Measurements from ENCODE around the gene ITSN1.

ITSN1 gene

DNA sequence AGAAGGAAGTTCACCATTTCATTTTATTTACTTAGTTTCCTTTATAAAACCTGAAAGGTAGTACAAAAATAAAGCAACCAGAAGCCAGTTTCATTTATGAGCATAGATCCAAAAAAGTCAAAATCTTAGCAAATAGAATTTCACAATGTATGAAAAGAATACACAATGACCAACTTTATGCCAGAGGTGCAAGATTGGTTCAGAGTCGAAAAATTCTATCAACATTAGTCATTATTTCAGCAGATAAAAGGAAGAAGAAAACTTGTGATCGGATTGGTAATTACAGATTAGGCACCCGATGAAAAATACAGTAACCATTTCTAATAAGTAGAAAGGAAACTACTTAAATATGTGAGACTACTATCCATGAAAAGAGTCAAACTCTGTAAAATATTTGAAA lies 89.1 kb downstream of the ITSN1 start:
- ATAC-seq (no peak), DNase-seq (no peak)

DNA sequence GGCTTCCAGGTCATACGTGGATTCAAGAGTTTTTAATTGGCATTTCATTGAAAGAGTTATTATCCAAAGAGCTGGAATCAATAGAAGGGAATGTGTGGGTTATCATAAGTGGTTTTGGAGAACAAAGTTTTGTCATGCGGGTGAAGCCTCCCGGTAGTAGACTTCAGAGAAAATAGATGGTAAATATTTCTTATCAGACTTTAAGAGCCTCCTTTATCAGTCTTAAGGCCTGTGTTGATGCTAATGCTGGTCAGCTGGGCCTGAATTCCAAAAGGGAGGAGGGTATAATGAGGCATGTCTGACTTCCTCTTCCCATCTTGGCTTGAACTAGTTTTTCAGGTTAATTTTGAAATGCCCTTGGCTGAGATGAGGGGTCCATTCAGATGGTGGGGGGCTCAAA lies 89.7 kb downstream of the ITSN1 start:
- no peak for ATAC-seq
- no peak for DNase-seq

DNA sequence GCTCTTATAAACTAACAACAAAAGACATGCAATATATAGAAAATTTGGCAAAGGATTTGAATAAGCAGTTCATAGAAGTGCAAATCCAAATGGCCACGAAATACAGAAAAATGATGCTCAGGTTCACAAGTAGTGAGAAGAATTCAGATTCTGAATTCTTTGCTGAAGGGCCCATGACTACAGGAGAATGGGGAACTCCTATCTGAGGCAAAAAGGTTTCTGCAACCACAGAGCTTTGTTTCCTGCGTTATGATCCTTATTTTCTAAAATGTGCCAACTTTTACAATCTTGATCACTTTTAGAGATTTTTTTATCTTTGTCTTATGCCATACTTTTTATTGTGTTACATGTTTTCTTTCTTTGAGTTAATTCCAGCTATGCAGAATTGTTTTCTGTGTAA lies 91.3 kb downstream of the ITSN1 start:
- ATAC-seq = no peak
- DNase-seq = no peak

- ATAC-seq (no peak), DNase-seq (no peak)
These were observed 92.0 kb downstream of the ITSN1 start for GRCh38 chr21:33734291-33734690.

GRCh38 chr21:33734818-33735217 lies 92.5 kb downstream of the ITSN1 start:
- ATAC-seq (no peak), DNase-seq (no peak)

GRCh38 chr21:33736569-33736968 lies 94.3 kb downstream of the ITSN1 start:
- DNase-seq (no peak), ATAC-seq (no peak)

- ATAC-seq (no peak), DNase-seq (no peak)
These were observed 97.4 kb downstream of the ITSN1 start for GRCh38 chr21:33739701-33740100.

- DNase-seq (no peak), ATAC-seq (no peak)
These were observed 105.1 kb downstream of the ITSN1 start for GRCh38 chr21:33747420-33747819.

- DNase-seq (no peak), ATAC-seq (no peak)
These were observed 106.6 kb downstream of the ITSN1 start for GRCh38 chr21:33748903-33749302.

DNA sequence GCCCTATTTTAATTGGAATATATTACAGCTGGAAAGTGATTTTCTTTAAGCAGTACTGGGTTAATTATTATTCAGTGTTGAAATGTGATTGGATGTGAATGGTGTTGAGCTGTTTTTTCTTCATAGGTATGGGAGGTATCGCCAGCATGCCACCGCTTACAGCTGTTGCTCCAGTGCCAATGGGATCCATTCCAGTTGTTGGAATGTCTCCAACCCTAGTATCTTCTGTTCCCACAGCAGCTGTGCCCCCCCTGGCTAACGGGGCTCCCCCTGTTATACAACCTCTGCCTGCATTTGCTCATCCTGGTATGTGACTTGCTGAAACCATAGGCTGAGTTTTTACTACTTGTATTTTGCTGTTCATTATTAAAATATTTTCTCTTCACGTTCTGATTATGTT lies 107.7 kb downstream of the ITSN1 start:
- ATAC-seq = no peak

GRCh38 chr21:33751120-33751519 lies 108.8 kb downstream of the ITSN1 start:
- no peak for ATAC-seq
- no peak for DNase-seq

More for the DNA sequence above, 107.7 kb downstream of the ITSN1 start:
- DNase-seq = no peak

GRCh38 chr21:33751533-33751932 lies 109.2 kb downstream of the ITSN1 start:
- DNase-seq = no peak
- ATAC-seq = no peak

DNA sequence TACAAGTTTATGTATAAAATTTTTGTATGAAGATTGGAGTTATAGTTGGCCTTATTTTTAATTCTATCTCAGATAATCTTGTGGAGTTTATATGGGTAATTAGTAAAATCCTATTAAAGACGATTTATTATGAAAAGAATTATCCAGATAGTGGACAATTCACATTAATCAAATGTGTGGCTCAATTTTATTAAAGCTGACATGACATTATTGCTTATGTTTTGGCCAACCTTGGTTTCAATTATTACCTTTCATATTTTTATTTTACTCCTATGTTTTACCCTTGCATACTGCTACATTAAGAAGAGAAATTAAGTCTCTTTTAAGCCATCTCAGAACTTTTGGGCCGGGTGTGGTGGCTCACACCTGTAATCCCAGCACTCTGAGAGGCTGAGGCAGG lies 110.0 kb downstream of the ITSN1 start:
- no peak for DNase-seq
- ATAC-seq = no peak

DNA sequence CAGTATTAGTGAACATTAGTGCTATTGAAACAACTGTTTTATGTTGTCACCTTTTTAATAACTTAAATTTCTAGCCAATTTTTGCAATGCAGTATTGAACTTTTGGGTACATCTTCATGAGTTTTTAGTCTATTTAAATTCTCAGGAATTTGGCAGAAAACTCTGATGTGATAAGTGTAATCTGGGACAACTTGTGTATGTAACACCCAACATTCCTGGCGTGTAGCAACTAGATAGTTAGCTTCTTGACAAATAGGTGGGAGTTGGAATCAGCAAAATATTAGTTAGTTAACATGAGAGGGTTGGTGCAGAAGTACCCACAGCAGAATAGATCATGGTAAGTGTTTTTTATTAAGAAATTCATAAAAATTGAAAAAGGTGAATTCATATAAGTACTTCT lies 111.6 kb downstream of the ITSN1 start:
- ATAC-seq = no peak
- DNase-seq = no peak

- ATAC-seq (no peak), DNase-seq (no peak)
These were observed 112.2 kb downstream of the ITSN1 start for GRCh38 chr21:33754481-33754880.

DNA sequence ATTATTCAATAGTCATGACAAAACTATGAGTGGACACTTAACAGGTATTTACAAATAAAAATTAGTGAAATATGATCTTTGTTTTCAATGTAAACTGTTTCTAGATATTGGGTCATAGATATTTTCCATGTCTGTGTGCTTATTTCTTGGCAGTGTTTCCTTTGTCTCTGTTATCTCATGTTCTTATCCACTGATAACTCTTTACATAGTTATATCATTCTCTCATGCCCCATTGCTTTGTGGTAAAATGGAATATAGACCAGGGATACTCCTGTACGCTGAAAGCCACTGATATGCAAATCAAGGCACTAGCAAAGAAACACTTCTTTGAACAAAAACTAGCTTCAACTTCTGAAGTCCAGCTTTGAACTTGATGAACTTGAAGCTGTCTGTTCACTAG lies 113.1 kb downstream of the ITSN1 start:
- DNase-seq (no peak), ATAC-seq (no peak)

GRCh38 chr21:33760641-33761440 lies 118.5 kb downstream of the ITSN1 start:
- DNase-seq (no peak), ATAC-seq (no peak)

DNA sequence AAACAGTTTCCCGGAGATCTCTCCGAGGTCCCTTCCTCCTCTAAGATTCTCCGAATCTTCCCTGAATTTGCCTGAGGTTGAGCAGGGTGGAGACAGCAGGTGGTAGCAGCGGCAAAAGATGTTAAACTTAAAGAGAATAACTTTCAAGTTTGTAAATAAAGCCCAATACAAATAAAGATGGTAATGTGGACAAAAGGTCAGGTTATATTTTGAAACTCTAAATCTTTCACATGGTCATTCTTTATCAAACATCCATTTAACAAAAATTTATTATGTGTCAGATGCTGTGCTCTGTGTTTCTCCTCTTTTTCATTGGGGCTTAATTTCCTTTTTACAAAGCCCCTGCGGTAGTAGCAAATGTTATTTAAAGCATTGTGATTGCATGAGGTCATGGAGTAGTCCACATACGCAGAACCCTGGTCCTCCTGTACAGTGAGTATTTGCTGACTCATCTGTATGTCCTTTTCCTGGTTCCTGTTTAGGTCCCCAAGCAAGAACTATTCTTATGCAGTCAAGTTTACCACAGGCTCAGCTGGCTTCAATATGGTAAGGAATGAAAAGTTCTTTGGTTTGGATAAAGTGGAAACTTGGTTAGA lies 119.2 kb downstream of the ITSN1 start:
- ATAC-seq (no peak), DNase-seq (no peak)

DNA sequence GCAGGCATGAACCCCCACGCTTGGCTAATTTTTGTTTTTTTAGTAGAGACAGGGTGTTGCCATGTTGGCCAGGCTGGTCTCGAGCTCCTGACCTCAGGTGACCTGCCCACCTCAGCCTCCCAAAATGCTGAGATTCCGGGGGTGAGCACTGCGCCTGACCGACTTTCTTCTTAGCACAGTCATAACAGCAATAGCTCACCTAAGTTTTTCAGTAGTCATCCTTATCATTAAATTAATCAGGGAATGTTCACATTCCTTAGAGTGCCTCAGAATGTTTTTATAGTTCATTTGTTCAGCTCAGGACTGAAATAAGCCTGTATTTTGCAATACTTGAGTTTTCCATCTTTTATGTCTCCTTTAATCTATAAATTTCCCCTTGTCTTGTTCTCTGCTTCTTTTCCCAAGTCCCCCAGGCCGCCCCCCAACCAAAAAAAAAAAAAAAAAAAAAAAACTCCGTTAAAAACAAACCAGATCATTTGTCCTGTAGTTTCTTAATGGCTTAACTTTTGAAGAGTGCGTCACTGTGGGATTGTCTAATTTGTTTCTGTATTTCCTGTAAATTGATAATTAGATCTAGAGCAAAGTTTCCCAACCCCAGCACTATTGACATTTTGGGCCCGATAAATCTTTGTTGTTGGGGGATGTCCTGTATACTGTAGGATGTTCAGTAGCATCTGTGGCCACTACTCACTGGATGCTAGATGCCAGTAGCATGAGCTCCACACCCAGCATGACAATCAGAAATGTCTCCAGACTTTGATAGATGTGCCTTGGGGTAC lies 120.7 kb downstream of the ITSN1 start:
- no peak for DNase-seq
- ATAC-seq = no peak

DNA sequence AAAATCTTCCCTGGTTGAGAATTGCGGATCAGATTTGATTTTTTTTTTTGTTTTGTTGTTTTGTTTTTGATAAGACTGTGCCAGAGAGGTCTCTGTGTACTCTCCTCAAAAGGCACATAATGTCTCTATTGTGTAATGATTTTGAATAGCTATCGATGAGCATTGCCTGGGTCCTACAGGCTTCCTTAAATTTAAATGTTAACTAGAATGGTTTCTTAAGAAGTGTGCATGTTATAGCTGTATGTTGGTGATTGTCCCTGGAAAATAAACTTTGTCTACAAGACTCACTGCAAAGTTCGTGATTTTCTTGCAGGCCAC lies 121.2 kb downstream of the ITSN1 start:
- DNase-seq (no peak), ATAC-seq (no peak)

- ATAC-seq = no peak
- no peak for DNase-seq
These were observed 124.9 kb downstream of the ITSN1 start for GRCh38 chr21:33767236-33767635.

- no peak for DNase-seq
- no peak for ATAC-seq
These were observed 125.7 kb downstream of the ITSN1 start for GRCh38 chr21:33767960-33768359.

DNA sequence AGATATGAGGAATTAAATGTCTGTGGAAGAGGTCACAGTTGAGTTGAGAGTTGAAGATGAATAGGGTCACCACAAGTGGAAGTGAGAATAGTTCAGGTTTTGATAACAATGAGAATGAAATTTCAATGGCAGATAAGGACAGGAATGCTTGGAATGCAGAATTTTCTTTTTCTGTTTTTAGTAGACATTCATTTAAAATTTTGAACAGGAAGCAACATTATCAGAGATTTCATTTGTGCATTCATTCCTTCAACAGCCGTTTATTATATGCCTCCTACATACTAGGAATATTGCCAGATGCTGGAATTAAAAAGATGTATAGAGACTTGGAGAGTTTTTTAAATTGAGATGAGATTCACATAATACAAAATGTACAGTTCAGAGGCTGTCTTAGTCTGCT lies 126.8 kb downstream of the ITSN1 start:
- DNase-seq = no peak
- no peak for ATAC-seq

DNA sequence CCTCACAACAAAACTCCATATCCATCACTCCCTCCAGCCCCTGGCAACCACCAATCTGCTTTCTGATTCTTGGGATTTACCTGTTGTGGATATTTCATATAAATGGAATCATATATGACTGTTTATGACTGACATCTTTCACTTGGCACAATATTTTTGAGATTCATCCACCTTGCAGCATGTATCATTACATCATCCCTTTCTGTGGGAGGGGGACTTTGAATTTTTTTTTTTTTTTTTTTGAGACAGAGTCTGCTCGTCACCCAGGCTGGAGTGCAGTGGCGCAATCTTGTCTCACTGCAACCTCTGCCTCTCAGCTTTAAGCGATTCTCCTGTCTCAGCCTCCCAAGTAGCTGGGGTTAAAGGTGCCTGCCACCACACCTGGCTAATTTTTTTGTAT lies 128.2 kb downstream of the ITSN1 start:
- no peak for ATAC-seq
- no peak for DNase-seq
